ENCODE data around the gene PWWP2B. TPM values are rescaled to one million over a fixed set of nuclear protein-coding genes. Genes with fewer than 3 reads are reported as not detected.
A peak's percentile ranks its signal among the peaks of the same experiment; 100 is the strongest.

The PWWP2B gene
- polyA plus RNA-seq, 1 experiment = 1.1 TPM

DNA sequence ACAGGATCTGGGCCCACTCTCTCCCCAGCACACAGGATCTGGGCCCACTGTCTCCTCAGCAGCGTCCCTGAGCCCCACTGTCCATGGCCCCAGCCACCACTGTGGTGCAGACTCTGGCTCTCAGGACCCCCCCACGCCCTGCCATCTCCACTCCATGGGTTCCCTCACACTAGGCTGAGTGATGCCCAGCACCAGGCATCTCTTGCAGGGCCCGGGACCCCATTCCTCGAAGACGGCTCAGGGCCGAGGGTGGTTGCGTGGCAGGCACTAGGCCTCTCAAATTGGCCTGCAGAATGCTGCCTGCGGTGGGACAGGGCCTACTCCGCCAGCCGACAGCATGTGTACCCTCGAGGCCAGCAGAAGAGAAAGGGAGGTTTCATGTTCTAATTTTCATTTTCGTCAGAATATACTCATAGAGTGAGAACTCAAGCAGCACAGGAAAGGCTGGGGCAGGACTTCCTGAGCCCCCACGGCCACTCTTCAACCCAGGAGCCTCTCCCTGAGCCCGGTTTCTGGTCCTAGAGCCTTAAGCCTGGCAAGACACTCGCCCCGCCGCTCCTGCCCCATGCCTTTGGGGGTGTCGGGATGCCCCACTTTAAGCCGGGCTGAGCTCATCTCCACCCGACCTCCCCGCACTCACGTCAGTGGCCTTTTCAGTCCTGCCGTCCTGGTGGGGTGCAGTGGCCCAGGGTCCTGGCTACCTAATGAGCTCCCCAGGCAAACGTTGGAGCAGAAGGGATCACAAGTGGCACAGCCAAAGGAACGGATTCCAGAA lies 44.0 kb downstream of the PWWP2B start:
- Histone ChIP-seq H3K27me3 (ENCODE audit: control insufficient read depth, insufficient read depth, low read length) (no peaks in the 10 kb centered on the region), H3K9me3 (ENCODE audit: control insufficient read depth, insufficient read depth, low read length) (peaks cover 20% of the 10 kb centered on the region), H3K27ac (ENCODE audit: low read depth, low read length) (no peak overlapping the region), H3K4me3 (ENCODE audit: low read depth, low read length) (no peak overlapping the region)
- ChIA-PET CTCF (no interaction called here), POLR2A (interaction anchor here (0.7 kb wide), 1 partner anchor 29 kb away, joined by 3 read pairs; no protein-coding TSS in a partner anchor)
- no peak for DNase-seq (ENCODE audit: low read depth, low spot score)
- TF ChIP-seq, protein P1, sequence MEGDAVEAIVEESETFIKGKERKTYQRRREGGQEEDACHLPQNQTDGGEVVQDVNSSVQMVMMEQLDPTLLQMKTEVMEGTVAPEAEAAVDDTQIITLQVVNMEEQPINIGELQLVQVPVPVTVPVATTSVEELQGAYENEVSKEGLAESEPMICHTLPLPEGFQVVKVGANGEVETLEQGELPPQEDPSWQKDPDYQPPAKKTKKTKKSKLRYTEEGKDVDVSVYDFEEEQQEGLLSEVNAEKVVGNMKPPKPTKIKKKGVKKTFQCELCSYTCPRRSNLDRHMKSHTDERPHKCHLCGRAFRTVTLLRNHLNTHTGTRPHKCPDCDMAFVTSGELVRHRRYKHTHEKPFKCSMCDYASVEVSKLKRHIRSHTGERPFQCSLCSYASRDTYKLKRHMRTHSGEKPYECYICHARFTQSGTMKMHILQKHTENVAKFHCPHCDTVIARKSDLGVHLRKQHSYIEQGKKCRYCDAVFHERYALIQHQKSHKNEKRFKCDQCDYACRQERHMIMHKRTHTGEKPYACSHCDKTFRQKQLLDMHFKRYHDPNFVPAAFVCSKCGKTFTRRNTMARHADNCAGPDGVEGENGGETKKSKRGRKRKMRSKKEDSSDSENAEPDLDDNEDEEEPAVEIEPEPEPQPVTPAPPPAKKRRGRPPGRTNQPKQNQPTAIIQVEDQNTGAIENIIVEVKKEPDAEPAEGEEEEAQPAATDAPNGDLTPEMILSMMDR (IDR thresholded peaks at IDR 0.05; ENCODE audit: low read depth, low read length) = no peak

DNA sequence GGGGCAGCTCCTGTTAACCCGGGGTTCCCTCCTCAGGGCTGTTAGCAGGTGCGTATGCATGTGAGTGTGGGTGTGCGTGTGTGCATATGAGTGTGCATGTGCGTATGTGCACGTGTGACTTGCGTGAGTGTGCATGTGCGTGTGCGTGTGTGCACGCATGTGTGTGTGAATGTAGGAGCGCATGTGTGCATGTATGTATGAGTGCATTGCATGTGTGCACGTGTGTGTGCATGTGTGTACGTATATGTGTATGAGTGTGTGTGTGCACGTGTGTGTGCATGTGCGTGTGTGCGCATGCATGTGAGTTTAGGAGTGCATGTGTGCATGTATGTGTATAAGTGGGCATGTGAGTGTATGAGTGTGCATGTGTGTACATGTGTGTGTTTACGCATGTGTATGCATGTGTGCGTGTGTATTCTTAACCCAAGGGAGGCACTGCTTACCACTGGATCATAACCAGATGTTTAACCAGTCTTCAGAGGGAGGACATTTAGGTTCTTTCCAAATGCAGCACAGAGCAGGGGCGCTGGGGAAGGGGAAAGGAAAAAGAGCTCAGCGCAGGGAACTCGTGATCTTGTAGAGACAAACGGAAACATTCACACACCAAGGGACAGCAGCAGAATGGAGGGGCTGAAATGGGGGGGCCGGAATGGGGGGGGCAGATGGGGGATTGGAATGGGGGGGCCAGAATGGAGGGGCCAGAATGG lies 45.0 kb downstream of the PWWP2B start:
- no peak overlapping the region for H3K27ac ChIP-seq (ENCODE audit: low read depth, low read length)
- H3K9me3 ChIP-seq (ENCODE audit: control insufficient read depth, insufficient read depth, low read length) = peaks cover 20% of the 10 kb centered on the region
- ChIA-PET POLR2A (interaction anchor here (0.7 kb wide), 1 partner anchor 30 kb away, joined by 3 read pairs; no protein-coding TSS in a partner anchor), CTCF (no interaction called here)
- H3K4me3 ChIP-seq (ENCODE audit: low read depth, low read length) = no peak overlapping the region
- no peaks in the 10 kb centered on the region for H3K27me3 ChIP-seq (ENCODE audit: control insufficient read depth, insufficient read depth, low read length)
- no peak for DNase-seq (ENCODE audit: low read depth, low spot score)
- TF ChIP-seq, protein P1 (IDR thresholded peaks at IDR 0.05; ENCODE audit: low read depth, low read length) = no peak

DNA sequence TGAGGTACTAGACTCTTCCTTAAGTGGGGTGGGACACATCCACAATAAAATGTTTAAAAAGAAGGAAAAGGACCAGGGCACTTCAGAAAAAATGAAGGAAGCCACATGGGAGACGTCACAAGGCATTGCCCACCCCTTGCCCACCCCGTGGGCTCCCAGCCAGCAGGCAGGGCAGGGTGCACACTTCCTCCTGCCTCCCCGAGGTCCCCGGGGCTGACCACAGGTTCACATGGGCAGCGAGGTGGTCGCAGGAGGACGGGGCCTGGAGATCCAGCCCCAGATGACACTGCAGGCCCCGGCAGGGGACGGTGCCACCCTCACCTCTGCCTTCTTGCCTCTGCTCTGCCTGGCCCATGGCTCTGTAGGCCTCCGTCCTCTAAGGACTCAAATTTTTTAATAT lies 45.6 kb downstream of the PWWP2B start:
- ChIA-PET POLR2A (no interaction called here), CTCF (interaction anchor here (1.5 kb wide), 1 partner anchor 55 kb away, joined by 3 read pairs; no protein-coding TSS in a partner anchor)
- Histone ChIP-seq H3K9me3 (ENCODE audit: control insufficient read depth, insufficient read depth, low read length) (peaks cover 20% of the 10 kb centered on the region), H3K27me3 (ENCODE audit: control insufficient read depth, insufficient read depth, low read length) (no peaks in the 10 kb centered on the region), H3K27ac (ENCODE audit: low read depth, low read length) (no peak overlapping the region), H3K4me3 (ENCODE audit: low read depth, low read length) (no peak overlapping the region)
- TF ChIP-seq, protein P1 (IDR thresholded peaks at IDR 0.05; ENCODE audit: low read depth, low read length) = no peak
- DNase-seq (ENCODE audit: low read depth, low spot score) = no peak

DNA sequence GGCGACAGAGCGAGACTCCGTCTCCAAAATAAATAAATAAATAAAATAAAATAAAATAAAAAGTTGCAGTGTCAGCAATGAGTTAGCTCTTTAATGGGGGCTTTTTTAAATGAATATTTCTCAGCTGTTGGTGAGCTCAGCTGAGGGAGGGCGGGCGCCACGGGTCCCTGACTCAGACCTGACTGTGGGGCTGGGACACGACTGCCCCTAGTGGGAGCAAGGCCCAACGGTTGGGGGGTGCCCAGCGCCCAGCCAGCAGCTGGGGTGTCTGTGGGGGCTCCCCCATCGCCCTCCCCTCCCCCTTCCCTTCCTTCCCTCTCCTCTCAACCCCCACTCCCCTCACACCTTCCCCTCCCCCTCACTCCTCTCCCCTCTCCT lies 46.6 kb downstream of the PWWP2B start:
- CTCF ChIA-PET = interaction anchor here (0.7 to 1.5 kb wide), 8 partner anchors 11 to 221 kb away, joined by 3 to 5 read pairs (median 3); no protein-coding TSS in a partner anchor
- peaks cover 20% of the 10 kb centered on the region for H3K9me3 ChIP-seq (ENCODE audit: control insufficient read depth, insufficient read depth, low read length)
- no peak overlapping the region for H3K27ac ChIP-seq (ENCODE audit: low read depth, low read length)
- TF ChIP-seq, protein P1 (IDR thresholded peaks at IDR 0.05; ENCODE audit: low read depth, low read length) = peak; percentile 53
- POLR2A ChIA-PET = no interaction called here
- no peaks in the 10 kb centered on the region for H3K27me3 ChIP-seq (ENCODE audit: control insufficient read depth, insufficient read depth, low read length)
- no peak overlapping the region for H3K4me3 ChIP-seq (ENCODE audit: low read depth, low read length)
- DNase-seq (ENCODE audit: low read depth, low spot score) = no peak
